HUES64 (cell line): ENCODE measurements around the gene CTSL.

Experiments used
- H3K27ac ChIP-seq: 2 replicates; pipeline ENCODE4 v1.7.0; 2013; ENCODE audit warnings: low read depth, low read length, inconsistent platforms
- H3K27me3 ChIP-seq: 2 replicates; pipeline ENCODE4 v1.6.1; 2013; ENCODE audit warnings: mild to moderate bottlenecking, low read length; ENCODE audit not compliant: insufficient read depth
- H3K36me3 ChIP-seq: 2 replicates; pipeline ENCODE4 v1.6.1; 2013; ENCODE audit warnings: mild to moderate bottlenecking, low read length; ENCODE audit not compliant: insufficient read depth
- H3K4me1 ChIP-seq: 2 replicates; pipeline ENCODE4 v1.6.1; 2013; ENCODE audit warnings: mild to moderate bottlenecking, low read length, moderate library complexity; ENCODE audit not compliant: insufficient read depth
- H3K4me3 ChIP-seq: 2 replicates; pipeline ENCODE4 v1.5.1; 2013; ENCODE audit warnings: mild to moderate bottlenecking, low read length, moderate library complexity
- H3K9ac ChIP-seq: 2 replicates; pipeline ENCODE4 v1.6.1; 2013; ENCODE audit warnings: mild to moderate bottlenecking, low read depth, low read length
- H3K9me3 ChIP-seq: 2 replicates; pipeline ENCODE4 v1.6.1; 2013; ENCODE audit warnings: low read depth, low read length; ENCODE audit not compliant: insufficient read depth
- WGBS: fragments of 150-250, 120-280 bp; methylation state at CpG from one replicate; pipeline ENCODE4 v1.1.7; 2013; ENCODE audit warnings: missing lambda C conversion rate; 5-methylcytosine and 5-hydroxymethylcytosine counted together

The CTSL gene

GRCh38 chr9:87685441-87685840, 40.5 kb upstream of the CTSL start:
- H3K4me1 ChIP-seq = no peaks in the 10 kb centered on the region
- no peak overlapping the region for H3K4me3 ChIP-seq
- 96% methylated on average over 4 of the region's 4 CpGs for WGBS
- no peak overlapping the region for H3K9ac ChIP-seq
- no peak overlapping the region for H3K27ac ChIP-seq
- H3K9me3 ChIP-seq = no peaks in the 10 kb centered on the region
- H3K36me3 ChIP-seq = peaks cover 51% of the 10 kb centered on the region
- H3K27me3 ChIP-seq = no peaks in the 10 kb centered on the region

GRCh38 chr9:87685871-87686519, 39.9 kb upstream of the CTSL start:
- Histone ChIP-seq H3K4me3 (no peak overlapping the region), H3K27ac (no peak overlapping the region), H3K9ac (no peak overlapping the region), H3K9me3 (no peaks in the 10 kb centered on the region), H3K4me1 (no peaks in the 10 kb centered on the region), H3K27me3 (no peaks in the 10 kb centered on the region), H3K36me3 (peaks cover 48% of the 10 kb centered on the region)
- WGBS = 90% methylated on average over 12 of the region's 14 CpGs

- Histone ChIP-seq H3K9me3 (no peaks in the 10 kb centered on the region), H3K9ac (no peak overlapping the region), H3K4me1 (no peaks in the 10 kb centered on the region), H3K4me3 (no peak overlapping the region), H3K27me3 (no peaks in the 10 kb centered on the region), H3K36me3 (peaks cover 45% of the 10 kb centered on the region), H3K27ac (no peak overlapping the region)
- WGBS = 96% methylated on average over 14 of the region's 14 CpGs
Measured at GRCh38 chr9:87686520-87687090, 39.3 kb upstream of the CTSL start.

GRCh38 chr9:87687207-87687606, 38.7 kb upstream of the CTSL start:
- Histone ChIP-seq H3K36me3 (peaks cover 43% of the 10 kb centered on the region), H3K4me3 (no peak overlapping the region), H3K9ac (no peak overlapping the region), H3K4me1 (no peaks in the 10 kb centered on the region), H3K27me3 (no peaks in the 10 kb centered on the region), H3K9me3 (no peaks in the 10 kb centered on the region; the same call in 1 of the 2 replicates), H3K27ac (no peak overlapping the region)
- WGBS = 82% methylated on average over 4 of the region's 4 CpGs

- H3K27me3 ChIP-seq = no peaks in the 10 kb centered on the region
- H3K4me3 ChIP-seq = no peak overlapping the region
- H3K27ac ChIP-seq = no peak overlapping the region
- 96% methylated on average over 3 of the region's 3 CpGs for WGBS
- H3K4me1 ChIP-seq = no peaks in the 10 kb centered on the region
- peaks cover 3% of the 10 kb centered on the region; the same call in 1 of the 2 replicates for H3K9me3 ChIP-seq
- H3K36me3 ChIP-seq = peaks cover 48% of the 10 kb centered on the region
- H3K9ac ChIP-seq = no peak overlapping the region
Measured at GRCh38 chr9:87694236-87694755, 31.6 kb upstream of the CTSL start.

GRCh38 chr9:87695523-87695922, 30.4 kb upstream of the CTSL start:
- Histone ChIP-seq H3K27ac (no peak overlapping the region), H3K4me1 (no peaks in the 10 kb centered on the region), H3K27me3 (no peaks in the 10 kb centered on the region), H3K9me3 (peaks cover 3% of the 10 kb centered on the region; the same call in 1 of the 2 replicates), H3K36me3 (peaks cover 60% of the 10 kb centered on the region), H3K4me3 (no peak overlapping the region), H3K9ac (no peak overlapping the region)
- 89% methylated on average over 1 of the region's 1 CpG for WGBS

- Histone ChIP-seq H3K4me3 (no peak overlapping the region), H3K27ac (no peak overlapping the region), H3K9ac (no peak overlapping the region), H3K4me1 (0 out of 2 replicates have a peak, but pooled peaks cover 5% of the 10 kb centered on the region), H3K36me3 (peaks cover 60% of the 10 kb centered on the region), H3K27me3 (no peaks in the 10 kb centered on the region), H3K9me3 (peaks cover 3% of the 10 kb centered on the region; the same call in 1 of the 2 replicates)
- WGBS = 95% methylated on average over 7 of the region's 7 CpGs
Measured at GRCh38 chr9:87696641-87697040, 29.3 kb upstream of the CTSL start.

- Histone ChIP-seq H3K4me1 (0 out of 2 replicates have a peak, but pooled peaks cover 6% of the 10 kb centered on the region), H3K36me3 (peaks cover 68% of the 10 kb centered on the region), H3K9ac (no peak overlapping the region), H3K4me3 (no peak overlapping the region), H3K27me3 (no peaks in the 10 kb centered on the region), H3K9me3 (no peaks in the 10 kb centered on the region), H3K27ac (no peak overlapping the region)
- 95% methylated on average over 14 of the region's 14 CpGs for WGBS
Measured at GRCh38 chr9:87698069-87698809, 27.7 kb upstream of the CTSL start.

- Histone ChIP-seq H3K4me1 (0 out of 2 replicates have a peak, but pooled peaks cover 6% of the 10 kb centered on the region), H3K9me3 (no peaks in the 10 kb centered on the region), H3K27ac (no peak overlapping the region), H3K36me3 (peaks cover 78% of the 10 kb centered on the region), H3K9ac (no peak overlapping the region), H3K27me3 (no peaks in the 10 kb centered on the region), H3K4me3 (no peak overlapping the region)
- WGBS = 96% methylated on average over 4 of the region's 4 CpGs
Measured at GRCh38 chr9:87699835-87700234, 26.1 kb upstream of the CTSL start.

GRCh38 chr9:87701491-87701890, 24.4 kb upstream of the CTSL start:
- H3K4me1 ChIP-seq = 0 out of 2 replicates have a peak, but pooled peaks cover 6% of the 10 kb centered on the region
- no peaks in the 10 kb centered on the region for H3K9me3 ChIP-seq
- 86% methylated on average over 9 of the region's 9 CpGs for WGBS
- H3K27me3 ChIP-seq = no peaks in the 10 kb centered on the region
- H3K4me3 ChIP-seq = no peak overlapping the region
- H3K9ac ChIP-seq = no peak overlapping the region
- no peak overlapping the region for H3K27ac ChIP-seq
- H3K36me3 ChIP-seq = peaks cover 84% of the 10 kb centered on the region

GRCh38 chr9:87701931-87702421, 23.9 kb upstream of the CTSL start:
- 77% methylated on average over 6 of the region's 6 CpGs for WGBS
- H3K4me1 ChIP-seq = 0 out of 2 replicates have a peak, but pooled peaks cover 6% of the 10 kb centered on the region
- no peaks in the 10 kb centered on the region for H3K27me3 ChIP-seq
- 0 out of 2 replicates have a peak overlapping the region, but pooled peaks have one; percentile 5 for H3K27ac ChIP-seq
- no peak overlapping the region for H3K4me3 ChIP-seq
- H3K36me3 ChIP-seq = peaks cover 84% of the 10 kb centered on the region
- no peak overlapping the region for H3K9ac ChIP-seq
- H3K9me3 ChIP-seq = no peaks in the 10 kb centered on the region
